MM.1S (cell line): ENCODE results near the gene PKD1L1.

ENCODE experiments used
- EZH2 ChIP-seq: fragments of 300-600 bp; sonication (generic); optimal IDR thresholded peaks from 2 replicates; pipeline ENCODE3; 2017; ENCODE audit warnings: low read depth, mild to moderate bottlenecking, antibody characterized with exemption, low read length, mixed read lengths
- EZH2phosphoT487 ChIP-seq: fragments of 300-600 bp; sonication (generic); IDR thresholded peaks from 2 replicates; pipeline ENCODE4 v1.6.1; 2018; ENCODE audit warnings: antibody characterized with exemption, low read length
- TF ChIP-seq, protein P1 (sequence below): fragments of 300-600 bp; sonication (generic); IDR thresholded peaks from 2 replicates; pipeline ENCODE4 v1.5.1; 2016; ENCODE audit warnings: antibody characterized with exemption, low read length, mixed read lengths

DNA sequence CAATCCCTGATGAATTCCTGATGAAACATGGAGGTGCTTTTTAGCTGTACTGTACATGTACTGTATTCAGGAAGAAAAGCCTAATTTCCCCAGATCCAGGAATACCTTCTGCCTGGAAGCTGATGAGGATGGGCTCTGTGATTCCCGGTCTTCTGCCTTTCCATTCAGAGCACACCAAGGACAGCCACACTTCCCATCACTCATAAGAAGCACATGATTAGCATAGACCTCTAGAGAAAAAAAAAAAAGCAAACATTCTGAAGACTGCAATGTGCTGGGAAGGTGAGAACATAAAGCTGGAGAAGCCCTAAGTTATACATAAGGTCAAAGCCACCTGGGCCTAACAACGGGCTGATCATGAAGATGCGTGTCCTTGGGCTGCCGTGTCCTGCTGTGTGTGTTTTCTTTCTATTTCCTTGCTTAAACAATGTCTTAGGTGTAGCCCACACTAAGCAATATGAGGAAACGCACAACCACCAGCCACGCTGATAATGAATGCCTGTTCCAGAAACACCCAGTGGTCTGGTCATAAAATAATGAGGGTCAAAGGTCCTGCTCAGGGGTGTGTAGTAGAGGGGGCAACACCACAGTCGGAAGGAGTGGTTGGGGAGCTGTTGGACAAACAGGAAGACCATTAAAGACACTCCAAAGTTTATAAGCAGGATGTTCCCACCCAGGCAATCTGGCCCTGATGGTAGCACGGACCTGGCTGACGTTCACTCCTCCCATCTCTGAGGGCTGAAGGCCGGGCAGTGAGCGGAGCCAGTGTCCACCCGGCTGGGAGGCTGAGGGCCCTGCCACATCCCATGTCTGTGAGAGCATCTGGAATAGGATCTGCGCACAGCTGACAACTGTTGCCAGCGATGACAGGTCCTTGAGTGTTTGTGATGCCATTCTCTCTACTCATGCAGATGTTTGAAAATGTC, 7.9 kb downstream of the PKD1L1 start:
- TF ChIP-seq, protein P1, sequence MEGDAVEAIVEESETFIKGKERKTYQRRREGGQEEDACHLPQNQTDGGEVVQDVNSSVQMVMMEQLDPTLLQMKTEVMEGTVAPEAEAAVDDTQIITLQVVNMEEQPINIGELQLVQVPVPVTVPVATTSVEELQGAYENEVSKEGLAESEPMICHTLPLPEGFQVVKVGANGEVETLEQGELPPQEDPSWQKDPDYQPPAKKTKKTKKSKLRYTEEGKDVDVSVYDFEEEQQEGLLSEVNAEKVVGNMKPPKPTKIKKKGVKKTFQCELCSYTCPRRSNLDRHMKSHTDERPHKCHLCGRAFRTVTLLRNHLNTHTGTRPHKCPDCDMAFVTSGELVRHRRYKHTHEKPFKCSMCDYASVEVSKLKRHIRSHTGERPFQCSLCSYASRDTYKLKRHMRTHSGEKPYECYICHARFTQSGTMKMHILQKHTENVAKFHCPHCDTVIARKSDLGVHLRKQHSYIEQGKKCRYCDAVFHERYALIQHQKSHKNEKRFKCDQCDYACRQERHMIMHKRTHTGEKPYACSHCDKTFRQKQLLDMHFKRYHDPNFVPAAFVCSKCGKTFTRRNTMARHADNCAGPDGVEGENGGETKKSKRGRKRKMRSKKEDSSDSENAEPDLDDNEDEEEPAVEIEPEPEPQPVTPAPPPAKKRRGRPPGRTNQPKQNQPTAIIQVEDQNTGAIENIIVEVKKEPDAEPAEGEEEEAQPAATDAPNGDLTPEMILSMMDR, result no peak
- TF ChIP-seq EZH2 (no peak), EZH2phosphoT487 (no peak)
